Gastroesophageal sphincter (tissue), 4 donors: Measurements from ENCODE around the gene BTBD6. TPM values are rescaled to one million over a fixed set of nuclear protein-coding genes. Genes with fewer than 3 reads are reported as not detected.
A peak's percentile ranks its signal among the peaks of the same experiment; 100 is the strongest.

Experiments used
- ATAC-seq: fragments of 150-250 bp; one replicate; pipeline ENCODE4 v1.9.1; 2016; ENCODE audit warnings: mild to moderate bottlenecking, moderate library complexity
- H3K27ac ChIP-seq, 4 donors: fragments of 200-600 bp; sonication (generic) in 3 of 4; 1 replicate in 3 of 4; 2 replicates in 1 of 4; pipeline ENCODE4 v1.5.1; 2016 to 2019
- H3K27me3 ChIP-seq: fragments of 200-600 bp; sonication (generic); one replicate; pipeline ENCODE4 v1.5.1; 2019
- H3K36me3 ChIP-seq, 2 donors: fragments of 200-600 bp; sonication (generic); one replicate each; pipeline ENCODE4 v1.5.1; 2019; ENCODE audit warnings: control low read depth in 1 of 2
- H3K4me1 ChIP-seq, 3 donors: fragments of 200-600 bp; sonication (generic); 1 replicate in 2 of 3; 2 replicates in 1 of 3; pipeline ENCODE4 v1.5.1; 2016 to 2019; ENCODE audit warnings: control low read depth in 2 of 3
- H3K4me3 ChIP-seq, 2 donors: fragments of 200-600 bp; sonication (generic); one replicate each; pipeline ENCODE4 v1.5.1; 2019; ENCODE audit warnings: mild to moderate bottlenecking in 1 of 2, moderate library complexity in 1 of 2
- H3K9me3 ChIP-seq, 3 donors: fragments of 200-600 bp; sonication (generic); one replicate each; pipeline ENCODE4 v1.5.1; 2017 to 2019; ENCODE audit warnings: control low read depth in 2 of 3
- CTCF ChIP-seq, 4 experiments: fragments of 200-600 bp in 2 of 4; fragments of 450-650 bp in 2 of 4; sonication (generic) in 1 of 4; IDR thresholded peaks; one replicate each; pipeline ENCODE4 v1.5.1; 2017 to 2019; ENCODE audit warnings: antibody characterized with exemption in 4 of 4, mild to moderate bottlenecking in 2 of 4, moderate library complexity in 2 of 4
- EP300 ChIP-seq: sonication (generic); formaldehyde crosslinking; IDR thresholded peaks from one replicate; pipeline ENCODE4 v1.6.1; 2017; ENCODE audit warnings: antibody characterized with exemption, mild to moderate bottlenecking
- POLR2A ChIP-seq, 2 donors: fragments of 450-650 bp; IDR thresholded peaks; one replicate each; pipeline ENCODE4 v1.6.1; 2017; ENCODE audit warnings: antibody characterized with exemption in 2 of 2, mild to moderate bottlenecking in 2 of 2, moderate library complexity in 1 of 2
- POLR2AphosphoS5 ChIP-seq: sonication (generic); formaldehyde crosslinking; IDR thresholded peaks from one replicate; pipeline ENCODE4 v1.6.1; 2017; ENCODE audit warnings: antibody characterized with exemption
- WGBS, 2 donors: methylation state at CpG; one replicate each; pipeline ENCODE4 v1.1.5; 2018; ENCODE audit warnings: low coverage in 1 of 2; 5-methylcytosine and 5-hydroxymethylcytosine counted together
- total RNA-seq, 4 donors: library from RNA; depleted of rRNA; stranded (reverse); fragments of >200 nt; gene quantifications; one replicate each; pipeline ENCODE4 v1.1.0, GENCODE V29; 2016

The BTBD6 gene
- total RNA-seq, 4 donors from 2014 or later: 50.9 to 80.7 (median 66.1) TPM

GRCh38 chr14:105200641-105201040 is 47.7 kb upstream of the BTBD6 start:
- H3K4me1 ChIP-seq: peaks cover 0 to 79% (median 33%) of the 10 kb centered on the region in 3 donors
- H3K4me3 ChIP-seq: no peak overlapping the region
- TF ChIP-seq POLR2A (IDR thresholded peaks at IDR 0.05) (no peak), EP300 (no peak), CTCF (IDR thresholded peaks at IDR 0.05) (no peak), POLR2AphosphoS5 (no peak)
- no peaks in the 10 kb centered on the region for H3K36me3 ChIP-seq
- ATAC-seq: no peak
- no peaks in the 10 kb centered on the region for H3K9me3 ChIP-seq
- WGBS, 2 donors: 56 to 69% methylated on average over 3 to 6 of the region's 16 CpGs
- no peak overlapping the region for H3K27ac ChIP-seq
- H3K27me3 ChIP-seq: peaks cover 66% of the 10 kb centered on the region

GRCh38 chr14:105201156-105201924 is 47.0 kb upstream of the BTBD6 start:
- Histone ChIP-seq H3K9me3 (no peaks in the 10 kb centered on the region), H3K4me3 (no peak overlapping the region), H3K4me1 (peaks cover 0 to 76% (median 26%) of the 10 kb centered on the region in 3 donors), H3K27ac (peak overlapping the region in 2 of 4 donors; percentile 20 to 33), H3K36me3 (no peaks in the 10 kb centered on the region), H3K27me3 (peaks cover 59% of the 10 kb centered on the region)
- TF ChIP-seq CTCF (IDR thresholded peaks at IDR 0.05): no peak
- no peak for TF ChIP-seq POLR2AphosphoS5
- TF ChIP-seq EP300: no peak
- TF ChIP-seq POLR2A (IDR thresholded peaks at IDR 0.05): no peak
- WGBS, 2 donors: no CpG with 5 or more reads among the region's 28 CpGs
- ATAC-seq: no peak

GRCh38 chr14:105201925-105202513 is 46.3 kb upstream of the BTBD6 start:
- no peak for ATAC-seq
- TF ChIP-seq EP300: no peak
- TF ChIP-seq POLR2AphosphoS5: no peak
- TF ChIP-seq POLR2A (IDR thresholded peaks at IDR 0.05): no peak
- TF ChIP-seq CTCF (IDR thresholded peaks at IDR 0.05): no peak
- 100% methylated on average over 1 of the region's 20 CpGs; no CpG with 5 or more reads in 1 of the 2 donors for WGBS, 2 donors
- no peaks in the 10 kb centered on the region for H3K9me3 ChIP-seq
- H3K27me3 ChIP-seq: peaks cover 52% of the 10 kb centered on the region
- no peak overlapping the region for H3K4me3 ChIP-seq
- peak overlapping the region in 2 of 4 donors; percentile 20 to 33 for H3K27ac ChIP-seq
- H3K4me1 ChIP-seq: peaks cover 0 to 75% (median 19%) of the 10 kb centered on the region in 3 donors
- no peaks in the 10 kb centered on the region for H3K36me3 ChIP-seq

GRCh38 chr14:105203057-105203531 is 45.2 kb upstream of the BTBD6 start:
- Histone ChIP-seq H3K4me1 (peaks cover 0 to 70% (median 18%) of the 10 kb centered on the region in 3 donors), H3K4me3 (no peak overlapping the region), H3K36me3 (no peaks in the 10 kb centered on the region), H3K27me3 (peaks cover 41% of the 10 kb centered on the region), H3K27ac (no peak overlapping the region), H3K9me3 (no peaks in the 10 kb centered on the region)
- WGBS, 2 donors: 0% methylated on average over 1 to 2 of the region's 18 CpGs
- TF ChIP-seq CTCF (IDR thresholded peaks at IDR 0.05) (peak in 3 of 4 experiments; percentile 87 to 98 (median 93)), POLR2A (IDR thresholded peaks at IDR 0.05) (no peak)
- ATAC-seq: peak; percentile 65
